ENCODE data around the gene TSSC4.
A peak's percentile ranks its signal among the peaks of the same experiment; 100 is the strongest.

Gene TSSC4

GRCh38 chr11:2410616-2411015 is 10.1 kb downstream of the TSSC4 start:
- Histone ChIP-seq H3K27ac (no peak overlapping the region), H3K36me3 (no peaks in the 10 kb centered on the region), H3K4me2 (peak overlapping the region in 9 of 11 experiments; percentile 78 to 96 (median 88); a peak in 18 of 22 replicates), H3K4me3 (no peak overlapping the region), H3K4me1 (peaks cover 13 to 48% (median 30%) of the 10 kb centered on the region in 10 experiments), H3K27me3 (peaks cover 0 to 31% (median 21%) of the 10 kb centered on the region in 11 experiments; a peak in 14 of 22 replicates), H3K9ac (peak overlapping the region in 4 of 11 experiments; percentile 44 to 65 (median 56); a peak in 3 of 22 replicates), H3K9me3 (replicated peaks in 1 of 11) (no peaks in the 10 kb centered on the region), H4K20me1 (peaks cover 0 to 4% (median 0%) of the 10 kb centered on the region in 11 experiments; a peak in 3 of 22 replicates)
- TF ChIP-seq Cebpa-rat (IDR thresholded peaks at IDR 0.05): no peak

- H3K9ac ChIP-seq: no peak overlapping the region
Measured at GRCh38 chr11:2411446-2412305, 11.1 kb downstream of the TSSC4 start.

GRCh38 chr11:2412323-2412722 is 11.8 kb downstream of the TSSC4 start:
- Histone ChIP-seq H4K20me1 (peaks cover 0 to 4% (median 0%) of the 10 kb centered on the region in 11 experiments; a peak in 3 of 22 replicates), H3K4me1 (peaks cover 14 to 65% (median 43%) of the 10 kb centered on the region in 10 experiments), H3K4me3 (no peak overlapping the region), H3K9me3 (replicated peaks in 1 of 11) (no peaks in the 10 kb centered on the region), H3K36me3 (no peaks in the 10 kb centered on the region), H3K27me3 (peaks cover 0 to 31% (median 21%) of the 10 kb centered on the region in 11 experiments; a peak in 14 of 22 replicates), H3K27ac (no peak overlapping the region), H3K4me2 (peak overlapping the region in 3 of 11 experiments; percentile 18 to 34 (median 24); a peak in 3 of 22 replicates), H3K9ac (no peak overlapping the region)
- no peak for TF ChIP-seq Cebpa-rat (IDR thresholded peaks at IDR 0.05)

More at GRCh38 chr11:2411446-2412305, 11.1 kb downstream of the TSSC4 start:
- no peak for TF ChIP-seq Cebpa-rat (IDR thresholded peaks at IDR 0.05)
- Histone ChIP-seq H3K4me1 (peaks cover 13 to 58% (median 37%) of the 10 kb centered on the region in 10 experiments), H3K36me3 (no peaks in the 10 kb centered on the region), H3K4me3 (no peak overlapping the region), H3K27ac (no peak overlapping the region), H4K20me1 (peaks cover 0 to 4% (median 0%) of the 10 kb centered on the region in 11 experiments; a peak in 3 of 22 replicates), H3K9me3 (replicated peaks in 1 of 11) (no peaks in the 10 kb centered on the region), H3K4me2 (peak overlapping the region in 2 of 11 experiments; percentile 78 to 83; a peak in 3 of 22 replicates), H3K27me3 (peaks cover 0 to 31% (median 21%) of the 10 kb centered on the region in 11 experiments; a peak in 14 of 22 replicates)

DNA sequence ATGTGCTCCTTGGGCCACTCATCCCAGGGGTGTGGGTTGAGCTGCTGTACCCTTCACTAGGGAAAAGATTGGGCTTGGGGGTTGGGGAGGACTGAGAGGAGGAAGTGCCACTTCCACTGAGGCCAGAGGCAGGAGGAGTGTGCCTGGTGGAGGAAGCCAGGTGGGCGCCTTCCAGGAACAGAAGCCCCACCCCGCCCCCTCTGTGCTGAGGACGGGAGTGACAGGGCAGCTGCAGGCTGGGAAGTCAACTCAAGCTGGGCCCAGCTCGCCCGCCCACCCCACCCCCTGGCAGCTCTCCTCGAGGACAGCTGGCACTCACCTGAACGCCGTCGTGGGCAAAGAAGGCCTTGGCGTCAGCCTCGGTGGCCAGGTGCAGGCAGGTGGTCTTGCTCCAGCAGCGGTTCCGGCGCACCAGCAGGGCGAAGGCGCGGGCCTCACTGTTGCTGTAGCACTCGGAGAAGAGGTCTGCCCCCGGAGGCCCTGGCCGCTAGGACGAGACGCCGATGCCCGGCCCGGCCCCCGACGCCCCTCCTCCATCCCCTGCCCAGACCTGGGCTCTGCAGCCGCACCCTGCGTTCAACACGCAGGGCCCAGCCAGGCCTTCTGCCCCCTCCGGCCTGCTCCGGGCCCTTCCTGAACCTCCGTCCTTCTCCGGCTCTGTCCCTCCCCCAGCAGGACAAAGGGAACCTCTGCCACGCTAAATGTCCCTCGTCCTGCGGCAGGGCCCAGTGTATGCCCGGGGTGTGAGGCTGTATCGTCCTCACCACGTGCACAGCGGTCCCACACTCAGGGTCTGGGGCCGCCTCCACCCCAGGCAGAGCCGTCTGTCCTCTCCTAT is 13.4 kb downstream of the TSSC4 start:
- peaks cover 14 to 71% (median 56%) of the 10 kb centered on the region in 10 experiments for H3K4me1 ChIP-seq
- peak overlapping the region in 1 of 11 experiments; percentile 23; a peak in 2 of 22 replicates for H3K4me2 ChIP-seq
- H3K27me3 ChIP-seq: peaks cover 0 to 21% (median 12%) of the 10 kb centered on the region in 11 experiments; a peak in 14 of 22 replicates
- TF ChIP-seq Cebpa-rat (IDR thresholded peaks at IDR 0.05): no peak
- H4K20me1 ChIP-seq: peaks cover 0 to 4% (median 0%) of the 10 kb centered on the region in 11 experiments; a peak in 1 of 22 replicates
- no peaks in the 10 kb centered on the region for H3K36me3 ChIP-seq
- H3K9me3 ChIP-seq (replicated peaks in 1 of 11): no peaks in the 10 kb centered on the region
- H3K27ac ChIP-seq: no peak overlapping the region
- no peak overlapping the region for H3K4me3 ChIP-seq
- no peak overlapping the region for H3K9ac ChIP-seq

DNA sequence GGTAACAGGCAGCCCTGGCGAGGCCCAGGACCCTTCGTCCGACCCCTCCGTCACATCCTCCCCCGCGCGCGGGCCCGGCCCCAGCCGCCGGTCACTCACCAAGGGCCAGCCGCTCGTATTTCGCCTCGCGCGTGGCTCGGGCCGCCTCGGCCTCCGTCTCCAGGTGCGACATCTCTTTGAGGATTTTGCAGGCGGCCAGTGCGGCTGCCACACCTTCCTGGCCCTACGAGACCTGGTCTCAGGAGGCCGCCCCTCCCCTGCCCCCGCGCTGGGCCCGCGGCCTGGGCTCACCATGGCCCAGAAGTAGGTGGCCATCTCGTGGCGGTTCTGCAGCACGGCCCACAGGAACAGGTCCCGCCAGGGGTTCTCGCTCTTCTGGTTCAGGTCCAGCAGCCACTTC is 14.1 kb downstream of the TSSC4 start:
- Histone ChIP-seq H4K20me1 (peaks cover 0 to 4% (median 0%) of the 10 kb centered on the region in 11 experiments; a peak in 1 of 22 replicates), H3K27ac (no peak overlapping the region), H3K4me3 (no peak overlapping the region), H3K36me3 (no peaks in the 10 kb centered on the region), H3K9me3 (replicated peaks in 1 of 11) (no peaks in the 10 kb centered on the region), H3K27me3 (peaks cover 0 to 16% (median 8%) of the 10 kb centered on the region in 11 experiments; a peak in 13 of 22 replicates), H3K4me2 (no peak overlapping the region), H3K4me1 (peaks cover 8 to 66% (median 50%) of the 10 kb centered on the region in 10 experiments), H3K9ac (no peak overlapping the region)
- no peak for TF ChIP-seq Cebpa-rat (IDR thresholded peaks at IDR 0.05)

DNA sequence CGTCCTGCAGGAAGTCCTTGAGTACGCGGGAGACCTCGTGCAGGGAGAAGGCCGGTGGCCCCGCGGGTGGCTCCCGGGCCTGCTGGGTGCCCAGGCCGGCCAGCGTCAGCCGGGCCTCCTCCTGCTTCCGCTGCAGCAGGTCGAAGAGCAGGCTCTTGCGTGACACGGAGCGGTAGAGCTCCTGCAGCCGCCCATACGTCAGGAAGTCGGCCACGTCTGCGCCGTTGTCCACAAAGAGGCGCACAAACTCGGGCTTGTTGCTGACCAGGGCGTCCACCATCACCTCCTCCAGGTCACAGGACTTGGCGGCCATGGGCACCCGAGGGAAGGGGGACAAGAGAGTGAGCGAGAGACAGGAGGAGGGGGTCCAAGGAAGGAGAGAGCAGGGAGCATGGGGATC is 14.6 kb downstream of the TSSC4 start:
- Histone ChIP-seq H3K9me3 (replicated peaks in 1 of 11) (no peaks in the 10 kb centered on the region), H3K4me2 (no peak overlapping the region)

GRCh38 chr11:2415601-2416380 is 15.2 kb downstream of the TSSC4 start:
- Histone ChIP-seq H3K4me2 (peak overlapping the region in 7 of 11 experiments; percentile 4 to 51 (median 25); a peak in 6 of 22 replicates), H3K27ac (no peak overlapping the region), H3K9ac (no peak overlapping the region), H4K20me1 (peaks cover 0 to 7% (median 0%) of the 10 kb centered on the region in 11 experiments; a peak in 5 of 22 replicates), H3K36me3 (no peaks in the 10 kb centered on the region), H3K9me3 (replicated peaks in 1 of 11) (no peaks in the 10 kb centered on the region), H3K27me3 (peaks cover 0 to 4% (median 0%) of the 10 kb centered on the region in 11 experiments; a peak in 2 of 22 replicates), H3K4me3 (no peak overlapping the region), H3K4me1 (peaks cover 8 to 62% (median 39%) of the 10 kb centered on the region in 10 experiments; a peak in 17 of 20 replicates)
- no peak for TF ChIP-seq Cebpa-rat (IDR thresholded peaks at IDR 0.05)

More for the DNA sequence above, 14.6 kb downstream of the TSSC4 start:
- H3K27ac ChIP-seq: no peak overlapping the region
- H3K27me3 ChIP-seq: peaks cover 0 to 10% (median 3%) of the 10 kb centered on the region in 11 experiments; a peak in 7 of 22 replicates
- no peaks in the 10 kb centered on the region for H3K36me3 ChIP-seq
- peaks cover 0 to 4% (median 0%) of the 10 kb centered on the region in 11 experiments; a peak in 5 of 22 replicates for H4K20me1 ChIP-seq
- no peak overlapping the region for H3K4me3 ChIP-seq
- no peak overlapping the region for H3K9ac ChIP-seq
- H3K4me1 ChIP-seq: peaks cover 7 to 65% (median 45%) of the 10 kb centered on the region in 10 experiments
- no peak for TF ChIP-seq Cebpa-rat (IDR thresholded peaks at IDR 0.05)

GRCh38 chr11:2416765-2417164 is 16.2 kb downstream of the TSSC4 start:
- H3K36me3 ChIP-seq: no peaks in the 10 kb centered on the region
- H3K4me1 ChIP-seq: peaks cover 8 to 54% (median 36%) of the 10 kb centered on the region in 10 experiments; a peak in 17 of 20 replicates
- no peaks in the 10 kb centered on the region for H3K9me3 ChIP-seq (replicated peaks in 1 of 11)
- no peak overlapping the region for H3K9ac ChIP-seq
- no peak for TF ChIP-seq Cebpa-rat (IDR thresholded peaks at IDR 0.05)
- no peak overlapping the region for H3K27ac ChIP-seq
- no peak overlapping the region for H3K4me3 ChIP-seq
- peaks cover 0 to 7% (median 0%) of the 10 kb centered on the region in 11 experiments; a peak in 5 of 22 replicates for H4K20me1 ChIP-seq
- H3K4me2 ChIP-seq: peak overlapping the region in 9 of 11 experiments; percentile 13 to 51 (median 29); a peak in 10 of 22 replicates
- H3K27me3 ChIP-seq: no peaks in the 10 kb centered on the region

Measured in BLaER1 treated with 17β-estradiol and CSF1 and Interleukin-3, amounts not matched to agents 10 nM and 100 nM (cell line).